HG03175 (cell line): ENCODE measurements around the gene ARHGEF10L.

ENCODE experiments used
- ATAC-seq: cut with Tn5 transposase; IDR thresholded peaks from one replicate; pipeline ENCODE4 v1.9.1; 2021; ENCODE audit warnings: mild to moderate bottlenecking, moderate library complexity; ENCODE audit not compliant: unreplicated experiment

ARHGEF10L gene

DNA sequence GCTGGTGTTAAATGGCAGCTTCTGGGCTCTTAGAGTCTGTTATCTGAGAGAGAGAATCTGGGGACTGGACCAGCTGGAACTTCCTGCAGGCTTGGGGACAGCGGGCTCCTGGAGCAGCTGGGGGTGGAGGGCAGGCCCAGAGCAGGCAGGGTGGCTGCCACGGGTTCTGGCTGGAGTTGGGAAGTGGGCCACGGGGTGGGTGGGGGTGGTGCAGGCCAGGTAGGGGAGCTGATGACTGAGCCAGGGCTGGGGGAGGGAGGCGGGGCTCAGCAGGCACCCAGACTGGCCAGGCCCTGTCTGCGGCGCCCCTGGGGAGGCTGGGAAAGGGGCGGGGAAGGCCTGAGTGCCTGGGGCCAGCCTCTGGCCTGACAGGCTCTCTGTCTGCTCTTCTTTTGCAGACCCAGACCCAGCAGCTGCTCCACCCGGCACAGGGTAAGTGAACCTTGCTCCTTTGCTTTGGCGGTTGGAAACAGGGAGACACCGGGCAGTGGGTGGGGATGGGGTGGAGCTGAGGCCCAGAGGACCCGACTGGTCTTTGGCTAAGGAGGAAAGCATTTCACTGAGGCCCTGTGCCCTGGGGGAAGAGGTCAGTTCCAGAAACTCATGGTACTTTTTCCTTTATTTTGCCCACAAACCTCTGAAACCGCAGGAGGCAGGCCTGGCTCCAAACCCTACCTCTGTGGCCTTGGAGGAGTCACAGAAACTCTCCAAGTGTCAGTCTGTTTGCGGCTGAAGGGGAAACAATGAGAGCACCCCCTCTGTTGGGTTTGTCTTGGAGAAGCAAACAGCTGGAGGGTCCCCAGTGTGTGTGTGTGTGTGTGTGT, 48.8 kb downstream of the ARHGEF10L start:
- no peak for ATAC-seq

DNA sequence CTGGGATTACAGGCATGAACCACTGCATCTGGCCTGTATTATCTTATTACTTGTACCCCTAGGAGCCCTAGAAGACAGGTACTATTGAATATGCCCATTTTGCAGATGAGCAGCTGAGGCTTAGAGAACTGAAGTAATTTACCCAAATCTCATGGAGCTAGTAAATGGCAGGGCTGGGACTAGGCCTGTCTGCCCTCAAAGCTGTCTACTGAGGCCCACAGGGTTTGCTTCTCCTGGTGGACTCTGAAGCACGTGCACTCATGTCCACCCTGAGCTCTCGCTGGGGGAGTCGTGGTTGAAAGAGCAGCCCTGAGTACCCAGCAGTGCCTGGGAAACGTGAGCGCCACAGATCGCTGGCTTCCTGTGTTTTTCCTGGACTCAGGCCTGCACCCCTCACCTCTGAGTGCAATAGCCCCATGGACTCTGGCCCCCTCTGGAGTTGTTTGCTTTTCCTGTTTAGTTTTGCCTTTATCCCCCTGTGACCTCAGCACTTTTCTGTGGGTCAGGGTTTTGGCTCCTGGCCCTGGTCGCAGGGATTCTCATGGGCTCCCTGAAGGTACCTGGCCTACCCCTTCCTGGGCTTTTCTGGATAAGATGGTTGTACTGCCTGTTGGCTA, 52.4 kb downstream of the ARHGEF10L start:
- ATAC-seq = no peak

DNA sequence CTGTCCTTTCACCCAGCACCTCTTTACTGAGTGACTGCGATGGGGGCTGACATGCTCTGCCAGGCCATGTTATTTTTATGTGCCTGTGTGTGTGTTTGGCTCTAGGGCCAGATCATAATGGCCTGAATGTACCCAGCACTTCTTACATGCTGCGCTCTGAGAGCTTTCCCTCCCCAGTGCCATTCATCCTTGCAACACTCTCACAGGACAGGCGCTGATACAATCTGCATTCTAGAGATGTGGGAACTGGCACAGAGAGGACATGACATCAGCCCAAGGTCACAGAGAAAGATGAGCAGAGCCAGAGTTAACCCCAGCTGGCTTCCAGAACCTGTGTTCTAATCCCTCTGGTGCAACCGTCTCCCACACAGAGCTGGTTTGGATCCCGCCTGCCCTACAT, 54.5 kb downstream of the ARHGEF10L start:
- ATAC-seq = no peak

DNA sequence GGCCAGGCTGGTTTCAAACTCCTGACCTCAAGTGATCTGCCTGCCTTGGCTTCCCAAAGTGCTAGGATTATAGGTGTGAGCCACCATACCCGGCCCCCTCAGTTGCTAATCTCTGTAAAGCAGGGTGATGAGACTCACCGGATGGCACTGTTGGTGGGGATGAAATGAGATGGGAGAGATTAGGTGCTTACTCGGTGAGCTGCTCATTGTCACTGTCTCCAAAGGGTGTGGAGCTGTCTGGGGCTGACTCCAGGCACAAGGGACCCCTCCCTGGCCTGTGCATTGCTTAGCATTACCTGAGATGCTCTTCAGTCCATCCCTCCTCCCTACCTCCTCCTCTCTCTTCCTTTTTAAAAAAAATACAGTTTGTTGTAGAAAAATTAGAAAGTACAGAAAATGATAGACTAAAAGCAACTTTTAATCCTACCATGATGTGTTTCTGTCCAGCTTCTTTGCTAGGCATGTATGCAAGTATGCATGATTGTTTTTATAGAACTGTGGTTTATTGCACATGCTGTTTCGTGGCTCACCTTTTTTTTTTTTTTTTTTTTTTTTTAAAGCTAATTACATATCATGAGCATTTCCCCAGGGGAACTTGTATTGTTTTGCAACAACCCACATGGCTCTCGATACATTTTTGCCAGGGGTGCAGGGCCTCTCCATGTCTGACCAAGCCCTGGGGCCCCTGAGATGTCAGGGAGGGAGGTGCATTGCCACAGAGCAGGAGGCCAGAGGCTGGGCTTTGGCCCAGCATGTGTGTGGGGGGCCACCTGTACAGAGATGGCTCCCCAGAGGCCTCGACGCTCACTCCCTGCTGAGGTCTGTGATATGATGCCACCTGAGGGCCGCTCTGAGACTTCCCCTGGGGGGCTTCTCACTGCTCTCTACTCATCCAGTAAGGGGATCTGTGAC, 55.4 kb downstream of the ARHGEF10L start:
- ATAC-seq = no peak

DNA sequence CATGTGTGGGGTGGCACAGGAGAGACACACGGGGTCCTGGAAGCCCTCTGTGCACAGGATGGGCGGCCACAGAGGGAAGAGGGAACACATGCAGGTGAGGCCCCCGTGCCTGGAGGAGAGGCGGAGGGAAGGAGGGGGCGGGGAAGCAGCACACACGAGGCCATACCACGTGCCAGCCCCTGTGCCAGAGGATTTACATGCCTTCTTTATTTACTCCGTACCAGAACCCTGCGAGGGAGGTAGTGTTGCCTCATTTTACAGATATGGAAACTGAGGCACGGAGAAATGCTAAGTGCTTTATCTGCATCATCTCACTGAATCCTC, 56.1 kb downstream of the ARHGEF10L start:
- no peak for ATAC-seq

DNA sequence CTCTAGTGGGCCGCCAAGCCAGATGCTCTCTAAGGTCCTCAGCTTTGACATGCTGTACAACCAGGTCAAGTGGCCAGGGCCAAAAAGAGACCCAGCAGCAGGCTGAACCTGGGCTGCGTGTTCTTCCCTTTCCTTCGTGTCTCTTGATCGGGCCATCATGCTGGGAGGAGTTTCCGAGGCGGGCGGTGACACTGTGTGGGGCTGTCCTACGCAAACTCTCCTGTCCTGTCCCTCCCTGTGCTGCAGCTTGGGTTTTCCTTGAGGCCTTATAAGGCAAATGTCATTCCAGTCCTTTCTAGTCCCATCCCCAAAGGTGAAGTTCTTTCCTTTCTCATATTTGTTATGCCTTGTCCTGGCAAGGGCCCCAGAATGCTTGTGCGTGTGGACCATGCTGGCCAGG, 56.7 kb downstream of the ARHGEF10L start:
- no peak for ATAC-seq

DNA sequence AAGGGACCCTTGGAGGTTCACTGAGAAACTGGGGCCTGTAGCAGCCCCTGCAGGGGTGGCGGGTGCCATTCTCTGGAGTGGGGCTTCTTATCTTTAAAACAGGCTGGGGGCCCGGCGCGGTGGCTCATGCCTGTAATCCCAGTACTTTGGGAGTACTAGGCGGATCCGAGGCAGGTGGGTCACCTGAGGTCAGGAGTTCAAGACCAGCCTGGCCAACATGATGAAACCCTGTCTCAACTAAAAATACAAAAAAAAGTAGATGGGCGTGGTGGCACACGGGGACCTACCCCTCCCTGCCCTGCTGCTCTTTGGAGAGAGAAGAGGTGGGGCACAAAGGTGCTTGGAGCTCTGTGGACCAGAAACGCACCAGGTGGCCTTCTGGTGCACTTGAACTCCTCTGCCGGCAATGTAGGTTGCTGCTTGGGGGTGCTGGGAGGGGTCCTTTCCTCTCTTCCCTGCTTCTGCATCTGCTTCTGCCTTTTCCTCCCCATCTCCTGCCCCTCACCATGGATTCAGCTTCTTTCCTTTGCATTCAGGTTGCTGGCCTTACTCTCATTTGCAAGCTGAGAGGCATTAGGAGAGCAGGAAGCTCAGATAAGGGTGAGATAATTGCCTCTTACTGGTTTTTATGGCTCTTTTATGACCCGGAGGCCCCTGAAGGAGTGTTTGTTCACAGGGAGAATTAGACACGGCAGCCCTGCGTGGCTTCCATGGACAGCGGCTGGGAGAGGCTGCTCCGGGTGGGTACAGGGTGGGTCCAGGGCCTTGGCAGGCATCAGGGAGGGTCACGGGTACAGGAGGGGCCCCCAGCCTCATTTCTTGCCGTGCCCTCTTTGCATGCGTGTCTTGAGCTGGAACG, 57.4 kb downstream of the ARHGEF10L start:
- ATAC-seq = no peak

DNA sequence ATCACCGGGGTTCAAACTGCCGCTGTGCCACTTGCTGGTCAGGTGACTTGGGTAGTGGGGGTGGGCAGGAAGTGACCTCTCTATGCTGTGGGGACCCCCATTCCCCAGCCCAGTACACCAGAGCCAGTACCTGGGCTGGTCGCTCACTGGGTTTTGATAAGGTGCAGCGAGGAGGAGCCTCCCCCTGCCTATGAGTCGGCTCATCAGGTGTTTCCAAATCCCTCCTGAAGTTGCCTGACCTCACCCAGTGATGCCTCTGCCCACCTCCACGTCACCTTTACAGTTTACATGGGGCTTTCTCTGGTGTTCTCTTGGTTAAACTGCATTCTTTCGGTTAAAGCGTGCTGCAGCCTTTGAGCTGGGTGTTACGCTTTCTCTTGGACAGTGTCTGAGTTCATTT, 58.2 kb downstream of the ARHGEF10L start:
- ATAC-seq = no peak

DNA sequence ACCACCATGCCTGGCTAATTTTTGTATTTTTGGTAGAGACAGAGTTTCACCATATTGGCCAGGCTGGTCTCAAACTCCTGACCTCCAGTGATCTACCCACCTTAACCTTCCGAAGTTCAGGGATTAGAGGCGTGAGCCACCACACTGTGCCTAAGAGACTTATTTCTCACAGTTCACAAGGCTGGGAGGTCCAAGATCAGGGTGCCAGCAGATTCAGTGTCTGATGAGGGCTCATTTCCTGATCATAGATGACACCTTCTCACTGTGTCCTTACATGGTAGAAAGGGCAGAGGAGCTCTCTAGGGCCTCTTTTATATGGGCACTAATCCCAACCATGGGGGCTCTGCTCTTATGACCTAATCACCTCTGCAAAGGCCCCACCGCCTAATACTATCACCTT, 58.8 kb downstream of the ARHGEF10L start:
- ATAC-seq = no peak

DNA sequence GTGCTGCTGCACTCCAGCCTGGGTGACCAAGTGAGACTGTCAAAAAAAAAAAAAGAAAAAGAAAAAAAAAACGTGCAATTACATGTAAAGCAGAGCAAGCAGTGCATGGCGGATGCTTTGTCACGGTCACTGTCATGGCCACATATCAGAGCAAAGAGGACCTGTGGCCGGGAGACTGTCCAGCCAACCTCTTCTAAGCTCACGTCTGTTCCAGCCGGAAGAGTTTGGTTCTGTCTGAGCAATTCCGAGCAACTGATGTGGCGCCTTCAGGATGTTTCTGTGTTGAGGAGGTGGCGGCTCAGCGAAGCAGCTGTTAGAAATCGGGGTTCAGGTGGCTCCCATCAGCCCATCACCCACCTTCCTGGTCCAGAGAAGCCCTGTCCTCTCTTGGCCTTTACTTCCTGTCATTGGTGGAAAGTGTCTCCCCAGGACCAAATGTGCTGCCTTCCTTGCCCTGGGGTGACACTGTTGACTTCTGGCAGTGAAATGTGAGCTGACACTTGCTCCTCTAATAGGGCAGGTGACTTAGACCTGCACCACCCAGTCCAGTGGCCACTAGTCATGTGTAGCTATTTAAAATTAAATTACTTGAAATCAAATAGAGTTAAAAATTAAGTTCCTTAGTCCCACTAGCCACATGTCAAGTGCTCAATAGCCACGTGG, 59.9 kb downstream of the ARHGEF10L start:
- no peak for ATAC-seq

DNA sequence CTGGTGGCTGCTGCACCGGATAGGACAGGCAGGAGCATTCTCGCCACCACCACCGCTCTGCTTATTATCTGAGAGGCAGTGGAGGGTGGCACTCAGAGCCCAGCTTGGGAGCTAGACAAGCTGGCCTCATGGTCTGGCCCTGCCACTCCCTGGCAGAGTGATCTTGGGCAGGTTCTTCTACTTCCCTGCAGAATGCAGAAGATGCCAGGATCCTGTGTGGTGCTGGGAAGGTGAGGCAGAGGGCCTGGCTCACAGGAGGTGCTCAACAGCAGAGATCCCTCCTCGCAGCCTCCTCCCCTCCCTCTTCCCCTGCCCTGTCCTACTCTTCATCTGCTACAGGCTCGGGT, 60.4 kb downstream of the ARHGEF10L start:
- no peak for ATAC-seq

DNA sequence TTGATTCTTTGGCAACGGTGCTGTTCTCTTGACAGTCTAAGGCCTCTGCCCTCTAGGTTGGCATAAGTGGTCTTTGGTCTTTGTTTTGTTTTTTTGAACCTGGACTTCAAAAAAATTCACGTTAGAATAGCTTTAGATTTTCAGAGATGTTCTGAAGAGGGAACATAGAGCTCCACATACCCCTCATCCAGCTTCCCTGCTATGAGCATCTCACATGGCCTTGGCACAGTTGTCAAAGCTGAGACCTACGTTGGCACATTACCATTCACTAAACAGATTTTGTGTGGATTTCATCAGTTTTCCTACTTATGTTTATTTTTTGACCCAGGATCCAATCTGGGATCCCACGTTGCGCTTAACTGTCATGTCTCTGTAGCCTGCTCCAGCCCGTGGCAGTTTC, 60.8 kb downstream of the ARHGEF10L start:
- no peak for ATAC-seq

DNA sequence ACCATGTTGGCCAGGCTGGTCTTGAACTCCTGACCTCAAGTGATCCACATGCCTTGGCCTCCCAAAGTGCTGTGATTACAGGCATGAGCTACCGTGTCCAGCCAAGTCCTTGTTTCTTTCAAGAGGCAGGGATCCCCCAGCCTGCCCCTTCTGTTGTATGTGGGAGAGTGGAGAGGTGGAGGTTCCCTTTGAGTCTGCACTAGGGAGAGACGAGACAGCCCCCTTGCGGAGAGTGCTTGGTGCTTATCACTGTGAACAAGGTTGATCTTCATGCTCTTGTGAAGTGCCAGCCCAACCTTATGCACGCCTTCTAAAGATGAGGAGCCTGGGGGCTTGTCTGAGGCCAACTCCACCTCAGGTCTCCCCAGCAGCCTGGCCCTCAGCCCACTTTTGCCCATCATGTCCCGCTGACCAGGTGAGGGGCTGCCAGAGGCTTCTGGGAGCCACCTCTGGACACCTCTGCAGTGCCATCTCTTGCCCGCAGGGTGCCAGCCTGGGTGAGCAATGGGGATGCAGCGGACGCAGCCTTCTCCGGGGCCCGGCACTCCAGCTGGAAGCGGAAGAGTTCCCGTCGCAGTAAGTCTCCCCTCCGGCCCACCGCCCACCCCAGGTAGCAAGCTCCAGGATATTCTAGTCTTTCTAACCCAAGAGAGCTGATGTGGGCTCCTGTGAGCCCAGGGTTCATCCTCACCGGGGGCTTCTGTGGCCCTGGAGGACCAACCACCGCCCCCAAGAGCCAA, 62.3 kb downstream of the ARHGEF10L start:
- no peak for ATAC-seq

DNA sequence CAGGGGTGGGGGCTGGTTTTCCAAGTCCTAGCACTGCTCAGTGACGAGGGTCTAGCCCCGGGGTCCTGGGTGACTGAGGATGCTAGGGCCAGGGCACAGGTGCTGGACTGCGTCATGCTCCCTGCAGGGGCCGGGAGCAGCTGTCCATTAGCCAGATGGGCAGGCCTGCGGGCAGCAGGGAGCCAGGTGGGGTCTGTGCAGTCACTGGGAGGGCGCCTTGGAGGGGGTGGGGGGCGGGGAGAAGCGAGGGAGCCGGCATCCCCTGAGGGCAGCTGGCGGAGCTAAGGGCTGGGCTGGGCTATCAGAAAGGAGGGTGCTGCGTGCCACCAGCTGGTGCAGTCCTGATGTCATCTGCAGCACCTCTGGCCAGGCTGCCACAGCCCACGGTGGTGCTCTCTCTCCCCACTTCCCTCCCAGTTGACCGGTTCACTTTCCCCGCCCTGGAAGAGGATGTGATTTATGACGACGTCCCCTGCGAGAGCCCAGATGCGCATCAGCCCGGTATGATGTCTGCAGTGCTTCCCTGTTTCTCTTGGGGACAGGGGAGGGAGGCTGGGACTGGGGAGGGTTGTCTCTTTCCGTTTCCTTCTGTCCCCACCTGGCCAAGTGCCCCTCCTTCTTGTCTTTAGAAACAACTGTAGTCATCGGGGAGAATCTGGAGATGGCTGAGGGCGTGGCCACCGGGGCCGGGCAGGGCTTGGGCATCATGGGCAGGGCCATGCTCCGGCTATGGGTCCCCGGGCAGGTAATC, 63.8 kb downstream of the ARHGEF10L start:
- no peak for ATAC-seq

DNA sequence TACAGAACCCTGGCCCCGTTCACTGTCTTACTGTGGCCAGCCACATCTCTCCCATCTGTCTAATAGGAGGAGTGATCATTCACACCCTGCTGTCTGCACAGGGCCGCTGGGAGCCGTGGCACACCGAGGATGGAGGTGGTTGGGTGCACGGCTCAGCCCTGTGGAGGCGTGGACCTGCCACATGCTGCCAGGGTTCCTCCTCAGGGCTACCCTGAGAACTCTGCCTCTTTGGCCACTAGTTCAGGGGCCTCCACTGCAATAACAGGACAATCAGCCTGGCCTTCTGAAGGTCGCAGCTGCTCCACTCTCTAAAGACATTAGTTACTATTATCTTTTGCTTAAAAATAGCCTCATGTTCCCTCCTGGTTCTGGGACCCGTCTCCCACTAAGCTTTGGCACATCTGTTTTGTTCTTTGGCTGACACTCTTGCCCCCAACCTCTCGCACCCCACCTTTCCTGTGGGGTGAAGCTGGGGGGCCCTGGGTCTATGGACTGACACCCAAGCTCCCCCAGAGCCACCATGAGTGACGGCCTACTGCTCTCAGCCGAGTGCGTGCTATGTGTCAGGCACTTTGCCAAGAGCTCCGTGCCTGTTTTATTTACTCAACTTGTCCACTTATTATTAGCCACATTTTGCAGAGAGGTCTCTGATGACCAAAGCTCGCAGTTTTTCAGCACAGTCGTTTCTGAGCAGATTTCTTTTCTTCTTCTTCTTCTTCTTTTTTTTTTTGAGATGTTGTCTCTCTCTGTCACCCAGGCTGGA, 66.3 kb downstream of the ARHGEF10L start:
- ATAC-seq = no peak

DNA sequence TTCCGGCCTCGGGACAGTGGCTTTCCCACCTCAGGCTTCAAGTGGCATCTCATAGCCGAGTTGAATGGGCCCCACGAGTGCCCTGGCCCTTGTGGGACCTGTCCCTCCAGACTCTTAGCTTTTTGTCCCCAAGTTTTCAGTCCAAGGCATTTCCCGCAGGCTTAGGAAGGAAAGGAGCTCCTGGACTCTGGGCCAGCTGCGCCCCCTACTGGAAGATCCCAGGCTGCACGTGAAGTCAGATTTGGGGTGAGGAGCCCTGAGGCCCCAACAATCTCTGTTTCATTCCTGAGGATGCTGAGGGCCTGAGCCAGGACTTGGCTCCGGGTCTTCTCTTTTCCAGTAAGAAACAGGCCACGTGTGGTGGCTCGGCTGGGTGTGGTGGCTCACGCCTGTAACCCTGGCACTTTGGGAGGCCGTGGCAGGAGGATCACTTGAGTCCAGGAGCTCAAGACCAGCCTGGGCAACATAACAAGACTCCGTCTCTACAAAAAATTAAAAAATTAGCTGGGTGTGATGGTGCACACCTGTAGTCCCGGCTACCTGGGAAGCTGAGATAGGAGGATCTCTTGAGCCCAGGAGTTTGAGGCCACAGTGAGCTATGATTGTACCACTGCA, 67.4 kb downstream of the ARHGEF10L start:
- ATAC-seq = no peak

DNA sequence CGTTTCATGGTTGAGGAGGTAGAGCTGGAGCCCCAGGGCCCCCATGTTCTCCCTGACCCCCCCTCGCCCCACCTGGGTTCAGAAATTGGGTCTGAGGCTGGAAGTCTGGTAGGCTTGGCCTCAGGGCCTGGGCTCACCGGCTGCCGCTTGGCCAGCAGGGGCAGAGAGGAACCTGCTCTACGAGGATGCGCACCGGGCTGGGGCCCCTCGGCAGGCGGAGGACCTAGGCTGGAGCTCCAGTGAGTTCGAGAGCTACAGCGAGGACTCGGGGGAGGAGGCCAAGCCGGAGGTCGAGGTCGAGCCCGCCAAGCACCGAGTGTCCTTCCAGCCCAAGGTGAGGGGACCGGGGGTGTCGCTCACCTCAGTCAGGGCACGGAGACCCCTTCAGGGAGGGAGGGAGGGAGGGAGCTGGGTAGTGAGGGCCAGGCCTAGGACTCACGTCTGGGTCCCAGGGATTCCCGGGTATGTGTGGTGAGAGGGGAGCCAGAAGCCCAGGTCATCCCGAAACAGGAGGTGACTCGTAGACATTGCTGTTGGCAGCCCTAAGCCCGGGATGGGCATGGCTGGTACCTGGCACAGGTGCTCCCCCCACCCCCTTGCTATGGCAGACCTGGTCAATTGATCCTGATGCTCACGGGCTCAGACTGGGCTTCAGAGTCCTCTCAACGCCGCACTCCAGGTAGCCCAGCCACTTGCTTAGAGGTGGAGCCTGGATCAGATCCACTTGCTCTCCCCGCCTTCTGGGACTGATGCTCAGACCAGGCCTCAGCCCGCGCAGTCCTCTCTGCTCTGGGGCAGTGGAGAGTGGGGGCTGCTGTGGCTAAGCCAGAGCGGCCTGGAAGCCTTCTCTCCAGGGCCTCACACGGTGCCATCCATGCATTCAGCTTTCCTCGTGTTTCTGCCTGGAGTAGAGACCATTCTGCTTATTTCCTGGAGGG, 68.4 kb downstream of the ARHGEF10L start:
- no peak for ATAC-seq
